ENCODE data around the gene CYLD. TPM values are rescaled to one million over a fixed set of nuclear protein-coding genes. Genes with fewer than 3 reads are reported as not detected.

The CYLD gene
- total RNA-seq, 1 donor from 2014 or later: 27.9 TPM

DNA sequence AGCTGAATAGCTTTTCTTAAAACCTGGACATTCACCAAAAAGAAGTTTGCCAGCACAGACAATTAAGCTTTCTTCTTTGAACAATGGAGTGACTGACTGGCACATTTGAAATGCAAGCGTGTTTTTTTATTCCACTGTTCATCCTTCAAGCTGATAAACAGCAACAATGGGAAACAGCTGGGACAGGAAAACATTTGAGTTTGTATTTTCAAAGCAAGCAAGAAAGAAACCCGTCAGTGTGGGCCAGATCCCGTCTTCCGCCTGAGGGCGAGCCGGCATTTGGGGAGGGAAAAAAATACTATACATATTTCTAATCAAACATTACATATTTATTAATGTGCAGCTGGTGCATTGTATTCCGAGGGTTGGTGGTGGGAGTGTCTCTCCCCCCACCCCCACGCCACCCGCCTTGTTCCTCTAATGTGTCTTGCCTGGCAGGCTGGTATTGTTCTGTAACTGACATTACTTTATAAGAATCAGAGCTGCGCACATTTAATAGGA is 94.3 kb downstream of the CYLD start:
- no peak for FAIRE-seq
- Histone ChIP-seq H3K27me3 (ENCODE audit: control insufficient read depth, insufficient read depth, low read length) (no peaks in the 10 kb centered on the region), H3K4me3 (ENCODE audit: low read depth, low read length) (no peak overlapping the region), H3K36me3 (ENCODE audit: control insufficient read depth, insufficient read depth, low read length) (no peaks in the 10 kb centered on the region)
- no peak for DNase-seq (ENCODE audit: low read depth)
- TF ChIP-seq, protein P1, sequence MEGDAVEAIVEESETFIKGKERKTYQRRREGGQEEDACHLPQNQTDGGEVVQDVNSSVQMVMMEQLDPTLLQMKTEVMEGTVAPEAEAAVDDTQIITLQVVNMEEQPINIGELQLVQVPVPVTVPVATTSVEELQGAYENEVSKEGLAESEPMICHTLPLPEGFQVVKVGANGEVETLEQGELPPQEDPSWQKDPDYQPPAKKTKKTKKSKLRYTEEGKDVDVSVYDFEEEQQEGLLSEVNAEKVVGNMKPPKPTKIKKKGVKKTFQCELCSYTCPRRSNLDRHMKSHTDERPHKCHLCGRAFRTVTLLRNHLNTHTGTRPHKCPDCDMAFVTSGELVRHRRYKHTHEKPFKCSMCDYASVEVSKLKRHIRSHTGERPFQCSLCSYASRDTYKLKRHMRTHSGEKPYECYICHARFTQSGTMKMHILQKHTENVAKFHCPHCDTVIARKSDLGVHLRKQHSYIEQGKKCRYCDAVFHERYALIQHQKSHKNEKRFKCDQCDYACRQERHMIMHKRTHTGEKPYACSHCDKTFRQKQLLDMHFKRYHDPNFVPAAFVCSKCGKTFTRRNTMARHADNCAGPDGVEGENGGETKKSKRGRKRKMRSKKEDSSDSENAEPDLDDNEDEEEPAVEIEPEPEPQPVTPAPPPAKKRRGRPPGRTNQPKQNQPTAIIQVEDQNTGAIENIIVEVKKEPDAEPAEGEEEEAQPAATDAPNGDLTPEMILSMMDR (IDR thresholded peaks at IDR 0.05; ENCODE audit: insufficient read depth, low read length, severe bottlenecking): no peak

DNA sequence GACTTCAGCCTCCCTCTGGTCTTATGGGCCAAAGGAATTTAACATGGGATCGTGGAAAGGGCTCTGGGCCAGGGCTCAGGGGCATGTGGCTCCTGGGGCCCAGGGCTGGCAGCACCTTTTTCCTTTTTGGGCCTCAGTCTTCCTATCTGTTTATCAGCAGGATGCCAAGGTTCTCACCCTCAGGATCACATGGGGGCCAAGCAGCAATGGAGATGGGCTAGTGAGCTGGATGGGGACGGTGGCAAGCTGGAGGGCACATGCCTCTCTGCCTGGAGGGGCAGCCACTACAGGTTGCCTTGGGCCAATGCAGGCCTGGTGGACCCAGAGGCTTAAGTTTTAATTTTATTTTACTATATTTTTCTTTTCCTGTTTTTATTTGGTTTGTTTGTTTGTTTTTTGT is 95.4 kb downstream of the CYLD start:
- Histone ChIP-seq H3K4me3 (ENCODE audit: low read depth, low read length) (no peak overlapping the region), H3K27me3 (ENCODE audit: control insufficient read depth, insufficient read depth, low read length) (no peaks in the 10 kb centered on the region), H3K36me3 (ENCODE audit: control insufficient read depth, insufficient read depth, low read length) (no peaks in the 10 kb centered on the region)
- TF ChIP-seq, protein P1 (IDR thresholded peaks at IDR 0.05; ENCODE audit: insufficient read depth, low read length, severe bottlenecking): no peak
- FAIRE-seq (no peak), DNase-seq (ENCODE audit: low read depth) (no peak)

DNA sequence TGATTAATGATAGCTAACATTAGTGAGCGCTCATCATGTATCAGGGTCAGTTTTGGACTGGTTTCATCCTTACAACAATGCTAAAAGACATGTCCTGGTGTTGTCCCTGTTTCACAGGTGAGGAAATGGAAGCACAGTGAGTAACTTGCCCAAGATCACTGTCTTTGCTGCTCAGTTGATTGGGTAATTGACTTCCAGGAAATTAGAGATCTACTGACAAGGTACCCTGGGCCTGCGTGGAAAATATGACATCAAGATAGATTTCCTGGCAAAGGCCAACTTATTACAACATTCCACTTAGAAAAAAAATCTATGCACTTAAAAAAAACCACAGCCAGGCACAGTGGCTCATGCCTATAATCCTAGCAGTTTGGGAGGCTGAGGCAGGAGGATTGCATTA is 96.3 kb downstream of the CYLD start:
- DNase-seq (ENCODE audit: low read depth) (peak; percentile 50), FAIRE-seq (no peak)
- TF ChIP-seq, protein P1 (IDR thresholded peaks at IDR 0.05; ENCODE audit: insufficient read depth, low read length, severe bottlenecking): no peak
- Histone ChIP-seq H3K4me3 (ENCODE audit: low read depth, low read length) (no peak overlapping the region), H3K36me3 (ENCODE audit: control insufficient read depth, insufficient read depth, low read length) (no peaks in the 10 kb centered on the region), H3K27me3 (ENCODE audit: control insufficient read depth, insufficient read depth, low read length) (no peaks in the 10 kb centered on the region)

DNA sequence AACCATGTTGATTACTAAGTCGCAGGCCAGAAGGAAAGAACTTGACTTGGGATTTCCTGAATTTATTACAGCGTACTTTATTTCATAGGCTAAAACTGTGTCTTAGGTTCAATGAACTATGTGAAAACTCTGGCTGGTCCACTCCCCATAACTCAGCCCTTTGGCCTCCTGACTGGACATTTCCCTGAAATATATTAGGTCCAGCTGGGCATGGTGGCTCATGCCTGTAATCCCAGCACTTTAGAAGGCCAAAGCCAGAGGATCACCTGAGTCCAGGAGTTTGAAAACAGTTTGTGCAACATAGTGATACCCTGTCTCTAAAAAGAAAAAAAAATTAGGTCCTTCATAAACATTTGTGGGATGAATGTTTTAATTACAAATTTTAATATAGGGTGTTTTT is 97.0 kb downstream of the CYLD start:
- TF ChIP-seq, protein P1 (IDR thresholded peaks at IDR 0.05; ENCODE audit: insufficient read depth, low read length, severe bottlenecking): no peak
- Histone ChIP-seq H3K36me3 (ENCODE audit: control insufficient read depth, insufficient read depth, low read length) (no peaks in the 10 kb centered on the region), H3K27me3 (ENCODE audit: control insufficient read depth, insufficient read depth, low read length) (no peaks in the 10 kb centered on the region), H3K4me3 (ENCODE audit: low read depth, low read length) (no peak overlapping the region)
- DNase-seq (ENCODE audit: low read depth) (no peak), FAIRE-seq (no peak)

DNA sequence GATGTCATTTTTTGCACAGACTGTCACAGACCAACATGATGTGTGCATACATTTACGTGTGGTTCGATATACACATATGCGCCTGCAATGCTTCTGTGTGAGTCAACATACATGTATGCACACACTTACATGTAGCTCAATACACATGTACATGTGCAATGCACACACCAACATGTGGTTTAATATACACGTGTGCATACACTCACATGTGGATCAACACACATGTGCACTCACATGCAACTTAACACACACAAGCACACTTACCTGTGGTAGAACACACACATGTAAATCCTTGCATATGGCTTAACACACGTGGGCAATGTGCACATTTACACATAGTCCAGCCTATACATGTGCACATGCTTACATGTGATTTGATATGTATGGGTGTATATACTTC is 97.5 kb downstream of the CYLD start:
- Histone ChIP-seq H3K4me3 (ENCODE audit: low read depth, low read length) (no peak overlapping the region), H3K36me3 (ENCODE audit: control insufficient read depth, insufficient read depth, low read length) (no peaks in the 10 kb centered on the region), H3K27me3 (ENCODE audit: control insufficient read depth, insufficient read depth, low read length) (no peaks in the 10 kb centered on the region)
- DNase-seq (ENCODE audit: low read depth) (no peak), FAIRE-seq (peak; percentile 18)
- TF ChIP-seq, protein P1 (IDR thresholded peaks at IDR 0.05; ENCODE audit: insufficient read depth, low read length, severe bottlenecking): no peak
